Measurements from ENCODE around the gene SLC2A10.

Gene SLC2A10

DNA sequence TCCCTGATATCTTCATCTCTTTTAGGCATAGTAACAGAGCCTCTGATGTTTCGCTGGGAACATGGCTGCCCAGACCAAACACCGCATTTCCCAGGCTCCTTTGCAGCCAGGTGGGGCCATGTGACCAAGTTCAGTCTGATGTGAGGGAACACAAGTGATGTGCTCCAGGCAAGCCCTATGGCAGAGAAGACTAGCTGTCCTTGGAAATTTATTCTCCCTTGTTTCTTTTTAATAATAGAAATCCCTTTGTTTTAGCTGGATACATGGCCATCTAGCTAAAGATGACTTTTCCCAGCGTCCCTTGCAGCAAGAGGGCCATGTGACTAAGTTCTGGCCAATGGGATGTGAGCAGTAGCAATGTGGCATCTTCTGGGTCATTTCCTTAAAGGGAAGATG, 30.8 kb downstream of the SLC2A10 start:
- no peak for DNase-seq (ENCODE audit: low read depth)
- TF ChIP-seq, protein P1, sequence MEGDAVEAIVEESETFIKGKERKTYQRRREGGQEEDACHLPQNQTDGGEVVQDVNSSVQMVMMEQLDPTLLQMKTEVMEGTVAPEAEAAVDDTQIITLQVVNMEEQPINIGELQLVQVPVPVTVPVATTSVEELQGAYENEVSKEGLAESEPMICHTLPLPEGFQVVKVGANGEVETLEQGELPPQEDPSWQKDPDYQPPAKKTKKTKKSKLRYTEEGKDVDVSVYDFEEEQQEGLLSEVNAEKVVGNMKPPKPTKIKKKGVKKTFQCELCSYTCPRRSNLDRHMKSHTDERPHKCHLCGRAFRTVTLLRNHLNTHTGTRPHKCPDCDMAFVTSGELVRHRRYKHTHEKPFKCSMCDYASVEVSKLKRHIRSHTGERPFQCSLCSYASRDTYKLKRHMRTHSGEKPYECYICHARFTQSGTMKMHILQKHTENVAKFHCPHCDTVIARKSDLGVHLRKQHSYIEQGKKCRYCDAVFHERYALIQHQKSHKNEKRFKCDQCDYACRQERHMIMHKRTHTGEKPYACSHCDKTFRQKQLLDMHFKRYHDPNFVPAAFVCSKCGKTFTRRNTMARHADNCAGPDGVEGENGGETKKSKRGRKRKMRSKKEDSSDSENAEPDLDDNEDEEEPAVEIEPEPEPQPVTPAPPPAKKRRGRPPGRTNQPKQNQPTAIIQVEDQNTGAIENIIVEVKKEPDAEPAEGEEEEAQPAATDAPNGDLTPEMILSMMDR (IDR thresholded peaks at IDR 0.05; ENCODE audit: low read depth, low read length, missing control alignments) = no peak
- H3K4me3 ChIP-seq (ENCODE audit: low read depth, low read length) = no peak overlapping the region
- in situ Hi-C loops (cut with HindIII; ENCODE audit: low sequenced_read_pairs) = no loop called here

DNA sequence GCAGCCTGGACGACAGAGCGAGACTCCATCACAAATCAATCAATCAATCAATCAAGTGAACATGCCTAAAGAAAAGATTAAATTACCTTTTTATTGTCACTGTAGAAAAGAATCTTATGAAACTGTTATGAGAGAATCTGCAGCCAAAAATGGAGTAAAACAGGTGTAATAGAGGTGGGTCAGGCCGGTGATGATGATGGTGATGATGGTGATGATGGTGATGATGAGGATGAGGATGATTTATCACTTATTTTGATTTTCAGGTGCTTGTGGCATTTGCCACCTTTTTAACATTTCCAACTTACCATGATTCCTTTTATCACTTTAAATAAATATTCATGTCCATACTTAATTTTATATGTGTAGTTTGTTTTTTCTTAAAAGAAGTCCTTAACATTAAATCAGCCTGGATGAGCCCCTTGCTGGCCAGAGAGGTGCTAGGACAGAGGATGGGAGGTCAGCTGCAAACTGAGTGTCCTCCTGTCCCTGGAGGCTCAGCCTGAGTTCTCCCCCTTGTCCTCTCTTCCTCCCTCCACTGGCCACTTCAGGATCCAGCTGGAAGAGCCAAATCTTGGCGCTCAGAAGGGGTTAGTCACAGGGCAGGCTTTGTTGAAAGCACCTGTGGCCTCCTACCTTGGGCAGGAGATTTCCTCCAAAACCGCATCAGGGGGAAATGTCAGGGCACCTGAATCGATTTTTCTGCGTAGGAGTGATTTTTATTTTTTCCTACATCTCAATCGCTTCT, 32.6 kb downstream of the SLC2A10 start:
- DNase-seq (ENCODE audit: low read depth) = no peak
- H3K4me3 ChIP-seq (ENCODE audit: low read depth, low read length) = no peak overlapping the region
- TF ChIP-seq, protein P1 (IDR thresholded peaks at IDR 0.05; ENCODE audit: low read depth, low read length, missing control alignments) = no peak
- in situ Hi-C loops (cut with HindIII; ENCODE audit: low sequenced_read_pairs) = no loop called here

DNA sequence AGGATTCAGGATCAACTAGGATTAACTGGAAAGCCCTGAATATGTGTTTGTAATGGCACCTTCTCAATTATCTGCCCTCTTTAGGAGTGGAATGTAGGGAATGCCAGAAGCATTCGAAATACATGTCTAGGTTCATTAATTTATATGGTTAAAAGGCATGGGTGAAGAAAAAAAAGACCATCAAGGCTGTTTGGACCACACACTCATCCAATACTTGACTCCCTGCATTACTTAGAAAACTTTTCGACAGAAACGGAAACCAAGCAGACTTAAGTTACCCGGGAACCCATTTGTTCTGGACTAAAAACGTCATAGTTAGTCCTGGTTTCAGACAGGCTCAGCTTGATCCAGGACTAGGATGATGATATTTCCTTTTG, 33.2 kb downstream of the SLC2A10 start:
- no peak for DNase-seq (ENCODE audit: low read depth)
- TF ChIP-seq, protein P1 (IDR thresholded peaks at IDR 0.05; ENCODE audit: low read depth, low read length, missing control alignments) = no peak
- H3K4me3 ChIP-seq (ENCODE audit: low read depth, low read length) = no peak overlapping the region
- in situ Hi-C loops (cut with HindIII; ENCODE audit: low sequenced_read_pairs) = no loop called here

DNA sequence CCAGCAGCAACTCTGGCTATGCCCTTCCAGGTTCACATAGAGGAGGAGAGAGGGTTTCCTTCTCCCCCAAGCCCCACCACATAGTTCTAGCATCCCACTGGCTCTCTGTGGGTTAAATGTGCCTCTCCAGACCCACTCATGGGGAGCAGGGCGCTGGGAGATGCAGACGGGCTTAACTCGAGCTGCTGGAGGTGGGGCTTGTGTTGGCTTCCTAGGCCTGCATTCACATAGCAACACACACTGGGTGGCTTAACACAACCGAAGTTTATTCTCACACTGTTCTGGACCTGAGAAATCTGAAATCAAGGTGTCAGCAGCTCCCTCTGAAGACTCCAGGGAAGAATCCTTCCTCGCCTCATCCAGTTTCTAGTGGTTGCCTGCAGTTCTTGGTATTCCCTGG, 33.6 kb downstream of the SLC2A10 start:
- DNase-seq (ENCODE audit: low read depth) = no peak
- no peak overlapping the region for H3K4me3 ChIP-seq (ENCODE audit: low read depth, low read length)
- in situ Hi-C loops (cut with HindIII; ENCODE audit: low sequenced_read_pairs) = no loop called here
- TF ChIP-seq, protein P1 (IDR thresholded peaks at IDR 0.05; ENCODE audit: low read depth, low read length, missing control alignments) = no peak

DNA sequence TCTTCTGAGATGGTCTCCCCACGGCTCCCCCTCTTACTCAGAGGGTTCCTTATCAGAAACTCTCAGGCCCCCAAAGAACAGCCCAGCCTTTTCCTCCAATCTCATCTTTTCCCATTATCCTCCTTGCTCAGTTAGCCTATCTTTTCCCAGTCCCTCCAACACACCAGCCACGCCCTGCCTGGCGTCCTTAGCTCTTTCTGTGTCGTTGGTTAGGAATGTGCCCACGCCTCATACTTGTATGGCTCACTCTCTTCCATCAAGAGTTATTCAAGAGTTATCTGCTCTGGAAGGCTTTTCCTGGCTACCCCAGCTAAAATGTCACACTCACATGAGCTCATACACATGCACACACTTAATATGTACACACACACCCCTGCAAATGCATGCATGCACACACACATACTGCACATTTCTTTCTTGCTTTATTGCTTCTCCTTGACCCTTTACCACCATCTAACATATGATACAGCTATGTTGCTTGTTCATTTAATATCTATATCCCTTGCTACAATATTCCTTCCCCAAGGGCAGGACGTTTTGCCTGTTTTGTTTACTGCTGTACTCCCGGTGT, 37.6 kb downstream of the SLC2A10 start:
- no peak overlapping the region for H3K4me3 ChIP-seq (ENCODE audit: low read depth, low read length)
- DNase-seq (ENCODE audit: low read depth) = no peak
- TF ChIP-seq, protein P1 (IDR thresholded peaks at IDR 0.05; ENCODE audit: low read depth, low read length, missing control alignments) = no peak
- in situ Hi-C loops (cut with HindIII; ENCODE audit: low sequenced_read_pairs) = no loop called here

DNA sequence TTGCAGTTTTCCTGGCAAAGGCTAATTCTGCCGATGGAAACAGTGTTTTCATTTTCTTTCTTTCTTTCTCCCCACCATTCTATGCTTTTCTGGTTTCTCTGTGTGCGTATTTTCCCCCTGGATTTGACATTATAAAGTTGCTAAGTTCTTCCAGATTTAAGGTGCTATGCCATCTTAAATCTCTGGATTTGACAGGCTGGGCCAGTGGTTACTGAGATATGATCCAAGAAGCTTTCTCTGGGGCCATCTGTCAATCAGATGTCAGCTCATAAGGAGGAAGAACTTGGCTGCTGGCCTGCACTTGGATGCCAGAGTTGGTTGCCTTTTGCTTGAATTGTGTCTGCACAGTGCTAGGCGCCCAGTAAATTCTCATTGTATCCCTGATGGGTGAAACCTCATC, 39.7 kb downstream of the SLC2A10 start:
- TF ChIP-seq, protein P1 (IDR thresholded peaks at IDR 0.05; ENCODE audit: low read depth, low read length, missing control alignments) = no peak
- in situ Hi-C loops (cut with HindIII; ENCODE audit: low sequenced_read_pairs) = no loop called here

More for the DNA sequence above, 39.7 kb downstream of the SLC2A10 start:
- no peak for DNase-seq (ENCODE audit: low read depth)
- H3K4me3 ChIP-seq (ENCODE audit: low read depth, low read length) = no peak overlapping the region

Data from astrocyte of the cerebellum (primary cell).